VCaP (cell line): ENCODE results near the gene CRTC3.
"Not testable (repeated sequence)": the region's sequence is repeated elsewhere in the genome, so short reads cannot be mapped to it uniquely, and the experiment has no call there.

ENCODE experiments used
- H3K27ac ChIP-seq: fragments of 450-650 bp; 2 replicates; pipeline ENCODE4 v1.5.1; 2017
- TF ChIP-seq, protein P1 (sequence below): fragments of 450-650 bp; conservative IDR thresholded peaks from 2 replicates; pipeline ENCODE4 v1.5.1; 2017; ENCODE audit warnings: mild to moderate bottlenecking, moderate library complexity

Gene CRTC3

GRCh38 chr15:90489944-90490343 lies 39.8 kb upstream of the CRTC3 start:
- no peak overlapping the region for H3K27ac ChIP-seq
- TF ChIP-seq, protein P1, sequence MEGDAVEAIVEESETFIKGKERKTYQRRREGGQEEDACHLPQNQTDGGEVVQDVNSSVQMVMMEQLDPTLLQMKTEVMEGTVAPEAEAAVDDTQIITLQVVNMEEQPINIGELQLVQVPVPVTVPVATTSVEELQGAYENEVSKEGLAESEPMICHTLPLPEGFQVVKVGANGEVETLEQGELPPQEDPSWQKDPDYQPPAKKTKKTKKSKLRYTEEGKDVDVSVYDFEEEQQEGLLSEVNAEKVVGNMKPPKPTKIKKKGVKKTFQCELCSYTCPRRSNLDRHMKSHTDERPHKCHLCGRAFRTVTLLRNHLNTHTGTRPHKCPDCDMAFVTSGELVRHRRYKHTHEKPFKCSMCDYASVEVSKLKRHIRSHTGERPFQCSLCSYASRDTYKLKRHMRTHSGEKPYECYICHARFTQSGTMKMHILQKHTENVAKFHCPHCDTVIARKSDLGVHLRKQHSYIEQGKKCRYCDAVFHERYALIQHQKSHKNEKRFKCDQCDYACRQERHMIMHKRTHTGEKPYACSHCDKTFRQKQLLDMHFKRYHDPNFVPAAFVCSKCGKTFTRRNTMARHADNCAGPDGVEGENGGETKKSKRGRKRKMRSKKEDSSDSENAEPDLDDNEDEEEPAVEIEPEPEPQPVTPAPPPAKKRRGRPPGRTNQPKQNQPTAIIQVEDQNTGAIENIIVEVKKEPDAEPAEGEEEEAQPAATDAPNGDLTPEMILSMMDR, result no peak

DNA sequence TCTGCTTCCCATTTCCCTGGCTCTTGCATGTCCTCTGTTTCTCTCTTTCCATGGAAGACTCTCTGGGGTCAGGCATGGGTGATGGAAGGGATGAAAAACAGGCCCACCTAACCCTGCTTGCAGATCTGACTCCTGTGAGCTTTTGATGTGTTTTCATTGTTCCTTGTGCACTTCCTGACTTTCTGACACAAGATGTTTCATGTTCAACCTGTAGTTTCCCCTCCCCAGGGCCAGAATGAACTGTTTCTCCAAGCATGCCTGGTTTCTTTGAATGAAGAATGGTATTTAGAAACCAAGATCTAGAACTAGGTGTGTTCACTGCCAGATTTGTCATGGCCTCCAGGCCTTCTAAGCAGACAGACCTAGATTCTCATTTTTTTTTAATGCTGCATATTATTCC lies 36.1 kb upstream of the CRTC3 start:
- TF ChIP-seq, protein P1, result no peak

DNA sequence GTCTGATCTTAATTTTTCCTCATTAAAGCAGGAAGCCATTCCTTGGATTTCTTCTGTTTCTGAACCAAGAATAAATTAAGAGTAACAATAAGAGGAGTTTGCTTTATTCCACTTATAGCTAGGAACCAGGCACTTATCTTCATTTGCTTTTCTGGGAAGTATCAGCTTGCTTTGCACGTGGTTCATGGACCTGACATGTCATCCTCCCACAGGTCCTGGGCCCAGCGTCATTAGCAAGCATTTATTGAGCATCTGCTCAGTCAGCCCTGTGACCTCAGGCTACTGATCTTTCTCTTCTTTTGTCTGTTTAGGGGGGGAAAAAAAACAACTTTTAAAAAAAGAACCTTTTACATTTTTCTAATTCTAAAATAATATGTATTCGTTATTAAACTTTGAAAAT lies 34.7 kb upstream of the CRTC3 start:
- TF ChIP-seq, protein P1, result no peak
- no peak overlapping the region for H3K27ac ChIP-seq

More for the DNA sequence above, 36.1 kb upstream of the CRTC3 start:
- no peak overlapping the region for H3K27ac ChIP-seq

DNA sequence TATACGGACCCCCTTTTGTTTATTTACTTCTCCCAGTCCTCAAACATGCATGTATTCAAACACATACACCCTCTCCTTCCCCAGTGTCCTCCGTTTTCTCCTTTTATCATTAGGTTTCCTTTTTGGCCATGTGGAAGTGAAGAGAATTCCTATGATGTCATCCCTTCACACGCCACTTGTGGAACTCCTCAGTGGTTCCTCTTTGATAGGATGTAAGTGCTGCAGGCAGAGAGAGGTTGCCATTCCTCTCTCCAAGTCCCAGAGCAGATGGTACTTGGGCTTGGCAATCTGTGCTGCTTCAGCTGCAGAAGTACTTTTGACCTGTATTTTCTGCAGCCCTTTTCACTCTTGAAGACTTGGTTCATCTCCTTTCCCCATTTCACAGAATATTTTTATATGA lies 32.9 kb upstream of the CRTC3 start:
- TF ChIP-seq, protein P1, result no peak

DNA sequence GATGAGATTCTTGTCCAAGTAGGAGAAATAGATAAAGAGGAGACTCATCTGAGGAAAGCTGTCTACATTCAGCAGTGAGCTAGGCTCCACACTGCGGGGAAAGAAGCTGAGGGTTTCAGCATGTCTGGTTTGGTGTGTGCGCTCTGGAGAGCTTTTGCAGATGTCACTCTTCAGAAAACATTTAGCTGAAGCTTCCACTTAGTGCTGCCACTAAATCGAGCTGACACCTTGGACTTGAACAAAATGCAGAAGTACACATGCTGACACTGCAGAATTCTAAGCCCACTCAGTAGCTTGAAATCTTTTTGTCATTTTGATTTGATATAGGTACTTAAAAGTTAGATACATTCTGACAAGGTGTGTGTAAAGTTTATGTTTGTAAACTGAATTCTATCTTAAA lies 32.3 kb upstream of the CRTC3 start:
- H3K27ac ChIP-seq, result peak overlapping the region; percentile 48
- TF ChIP-seq, protein P1, result no peak

More for the DNA sequence above, 32.9 kb upstream of the CRTC3 start:
- peak overlapping the region; percentile 48 for H3K27ac ChIP-seq

DNA sequence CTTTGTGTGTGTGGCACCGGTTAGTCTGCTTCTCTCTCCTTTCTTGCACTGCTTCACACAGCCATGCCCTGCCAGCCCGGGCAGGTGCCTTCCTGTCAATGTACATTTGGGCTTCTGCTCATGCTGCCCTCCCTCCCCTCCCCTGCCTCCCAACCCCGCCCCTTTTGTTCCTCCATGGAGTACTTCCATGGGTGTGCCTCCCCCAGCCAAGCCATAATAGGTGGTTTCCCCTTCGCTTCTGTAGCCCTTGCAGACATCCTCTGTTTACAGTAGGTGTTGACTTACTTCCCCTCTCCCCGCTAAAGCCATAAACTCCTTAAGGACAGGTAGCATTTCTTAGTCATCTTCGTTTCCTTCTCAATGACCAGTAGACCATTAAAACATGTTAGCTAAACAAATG lies 31.8 kb upstream of the CRTC3 start:
- TF ChIP-seq, protein P1, result no peak
- H3K27ac ChIP-seq, result peak overlapping the region; percentile 48

- H3K27ac ChIP-seq, result no peak overlapping the region
- TF ChIP-seq, protein P1, result no peak
Measured at GRCh38 chr15:90500171-90500570, 29.6 kb upstream of the CRTC3 start.

- H3K27ac ChIP-seq, result no peak overlapping the region
- TF ChIP-seq, protein P1, result no peak
Measured at GRCh38 chr15:90501898-90502297, 27.8 kb upstream of the CRTC3 start.

DNA sequence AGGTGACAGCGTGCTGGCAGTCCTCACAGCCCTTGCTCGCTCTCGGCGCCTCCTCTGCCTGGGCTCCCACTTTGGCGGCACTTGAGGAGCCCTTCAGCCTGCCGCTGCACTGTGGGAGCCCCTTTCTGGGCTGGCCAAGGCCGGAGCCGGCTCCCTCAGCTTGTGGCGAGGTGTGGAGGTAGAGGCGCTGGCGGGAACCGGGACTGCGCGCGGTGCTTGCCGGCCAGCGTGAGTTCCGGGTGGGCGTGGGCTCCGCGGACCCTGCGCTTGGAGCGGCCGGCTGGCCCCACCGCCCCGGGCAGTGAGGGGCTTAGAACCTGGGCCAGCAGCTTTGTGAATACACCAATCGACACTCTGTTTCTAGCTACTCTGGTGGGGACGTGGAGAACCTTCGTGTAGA lies 18.9 kb upstream of the CRTC3 start:
- H3K27ac ChIP-seq, result not testable (repeated sequence)

GRCh38 chr15:90511211-90511618 lies 18.5 kb upstream of the CRTC3 start:
- not testable (repeated sequence) for H3K27ac ChIP-seq
